GM12892 (cell line): ENCODE measurements around the gene TRAF3.

Source experiments
- POLR2A ChIP-seq: IDR thresholded peaks from 2 replicates; pipeline ENCODE4 v1.6.1; 2011; ENCODE audit warnings: low read depth, low read length, control low read depth
- POLR2AphosphoS5 ChIP-seq: IDR thresholded peaks from 2 replicates; pipeline ENCODE4 v1.6.1; 2011; ENCODE audit warnings: low read depth, low read length, control low read depth
- TAF1 ChIP-seq: IDR thresholded peaks from 2 replicates; pipeline ENCODE4 v1.6.1; 2011; ENCODE audit warnings: low read depth, mild to moderate bottlenecking, control low read depth, low read length, borderline replicate concordance

- TF ChIP-seq POLR2A (no peak), TAF1 (no peak), POLR2AphosphoS5 (no peak)
Measured at GRCh38 chr14:102933618-102934231, 156.5 kb downstream of the TRAF3 start.
